GM18519 (cell line): ENCODE data around the gene KAZN.

Experiments used
- ATAC-seq: cut with Tn5 transposase; IDR thresholded peaks from one replicate; pipeline ENCODE4 v1.9.1; 2021; ENCODE audit warnings: mild to moderate bottlenecking, moderate library complexity; ENCODE audit not compliant: unreplicated experiment, low FRiP score

Gene KAZN

GRCh38 chr1:14812189-14812588 lies 213.7 kb downstream of the KAZN start:
- ATAC-seq: no peak

- no peak for ATAC-seq
Observed at GRCh38 chr1:14815175-14815877, 216.8 kb downstream of the KAZN start.

GRCh38 chr1:14817223-14818170 lies 219.0 kb downstream of the KAZN start:
- no peak for ATAC-seq

GRCh38 chr1:14820295-14821085 lies 222.0 kb downstream of the KAZN start:
- no peak for ATAC-seq

GRCh38 chr1:14822493-14822892 lies 224.0 kb downstream of the KAZN start:
- no peak for ATAC-seq

GRCh38 chr1:14822996-14823395 lies 224.5 kb downstream of the KAZN start:
- no peak for ATAC-seq

GRCh38 chr1:14824314-14824915 lies 225.9 kb downstream of the KAZN start:
- ATAC-seq: no peak

GRCh38 chr1:14825396-14825795 lies 226.9 kb downstream of the KAZN start:
- ATAC-seq: no peak

- ATAC-seq: no peak
Observed at GRCh38 chr1:14826172-14826636, 227.7 kb downstream of the KAZN start.

GRCh38 chr1:14826731-14827326 lies 228.3 kb downstream of the KAZN start:
- ATAC-seq: no peak

GRCh38 chr1:14827870-14828269 lies 229.4 kb downstream of the KAZN start:
- no peak for ATAC-seq

- ATAC-seq: no peak
Observed at GRCh38 chr1:14828665-14829064, 230.2 kb downstream of the KAZN start.

GRCh38 chr1:14835725-14836124 lies 237.2 kb downstream of the KAZN start:
- no peak for ATAC-seq

GRCh38 chr1:14836426-14837140 lies 238.1 kb downstream of the KAZN start:
- ATAC-seq: no peak

GRCh38 chr1:14840374-14840773 lies 241.9 kb downstream of the KAZN start:
- ATAC-seq: no peak

- ATAC-seq: no peak
Observed at GRCh38 chr1:14841456-14841855, 243.0 kb downstream of the KAZN start.

GRCh38 chr1:14841951-14842350 lies 243.5 kb downstream of the KAZN start:
- ATAC-seq: no peak

GRCh38 chr1:14842361-14842760 lies 243.9 kb downstream of the KAZN start:
- ATAC-seq: no peak

GRCh38 chr1:14842891-14843290 lies 244.4 kb downstream of the KAZN start:
- ATAC-seq: no peak
